GM03348 (cell line): ENCODE data around the gene EVA1C.
"Not testable (repeated sequence)": the region's sequence is repeated elsewhere in the genome, so short reads cannot be mapped to it uniquely, and the experiment has no call there.

Experiments used
- DNase-seq: peaks from one replicate; pipeline ENCODE4 v3.0.0; 2012; ENCODE audit warnings: low spot score

The EVA1C gene

GRCh38 chr21:32499249-32500055 lies 86.9 kb downstream of the EVA1C start:
- peak; percentile 29 for DNase-seq

GRCh38 chr21:32503641-32504040 lies 91.1 kb downstream of the EVA1C start:
- not testable (repeated sequence) for DNase-seq

- DNase-seq, result not testable (repeated sequence)
These were observed 93.3 kb downstream of the EVA1C start for GRCh38 chr21:32505767-32506166.

- not testable (repeated sequence) for DNase-seq
These were observed 94.0 kb downstream of the EVA1C start for GRCh38 chr21:32506411-32506965.

GRCh38 chr21:32507342-32507919 lies 94.9 kb downstream of the EVA1C start:
- no peak for DNase-seq

GRCh38 chr21:32508036-32508435 lies 95.5 kb downstream of the EVA1C start:
- not testable (repeated sequence) for DNase-seq

GRCh38 chr21:32508558-32508957 lies 96.1 kb downstream of the EVA1C start:
- no peak for DNase-seq

- not testable (repeated sequence) for DNase-seq
These were observed 96.5 kb downstream of the EVA1C start for GRCh38 chr21:32508975-32509374.

GRCh38 chr21:32514275-32515055 lies 102.0 kb downstream of the EVA1C start:
- no peak for DNase-seq

- DNase-seq, result no peak
These were observed 103.4 kb downstream of the EVA1C start for GRCh38 chr21:32515874-32516273.

- DNase-seq, result peak; percentile 37
These were observed 104.5 kb downstream of the EVA1C start for GRCh38 chr21:32516756-32517649.

- DNase-seq, result no peak
These were observed 107.7 kb downstream of the EVA1C start for GRCh38 chr21:32519945-32520874.

GRCh38 chr21:32520875-32521735 lies 108.6 kb downstream of the EVA1C start:
- peak; percentile 85 for DNase-seq

GRCh38 chr21:32521736-32522355 lies 109.3 kb downstream of the EVA1C start:
- DNase-seq, result no peak

- no peak for DNase-seq
These were observed 111.0 kb downstream of the EVA1C start for GRCh38 chr21:32523463-32523862.

GRCh38 chr21:32523988-32524719 lies 111.6 kb downstream of the EVA1C start:
- DNase-seq, result peak; percentile 63

- DNase-seq, result no peak
These were observed 112.8 kb downstream of the EVA1C start for GRCh38 chr21:32525282-32525681.

- DNase-seq, result no peak
These were observed 117.2 kb downstream of the EVA1C start for GRCh38 chr21:32529679-32530078.
